ENCODE measurements around the gene ABCB8.

Gene ABCB8

DNA sequence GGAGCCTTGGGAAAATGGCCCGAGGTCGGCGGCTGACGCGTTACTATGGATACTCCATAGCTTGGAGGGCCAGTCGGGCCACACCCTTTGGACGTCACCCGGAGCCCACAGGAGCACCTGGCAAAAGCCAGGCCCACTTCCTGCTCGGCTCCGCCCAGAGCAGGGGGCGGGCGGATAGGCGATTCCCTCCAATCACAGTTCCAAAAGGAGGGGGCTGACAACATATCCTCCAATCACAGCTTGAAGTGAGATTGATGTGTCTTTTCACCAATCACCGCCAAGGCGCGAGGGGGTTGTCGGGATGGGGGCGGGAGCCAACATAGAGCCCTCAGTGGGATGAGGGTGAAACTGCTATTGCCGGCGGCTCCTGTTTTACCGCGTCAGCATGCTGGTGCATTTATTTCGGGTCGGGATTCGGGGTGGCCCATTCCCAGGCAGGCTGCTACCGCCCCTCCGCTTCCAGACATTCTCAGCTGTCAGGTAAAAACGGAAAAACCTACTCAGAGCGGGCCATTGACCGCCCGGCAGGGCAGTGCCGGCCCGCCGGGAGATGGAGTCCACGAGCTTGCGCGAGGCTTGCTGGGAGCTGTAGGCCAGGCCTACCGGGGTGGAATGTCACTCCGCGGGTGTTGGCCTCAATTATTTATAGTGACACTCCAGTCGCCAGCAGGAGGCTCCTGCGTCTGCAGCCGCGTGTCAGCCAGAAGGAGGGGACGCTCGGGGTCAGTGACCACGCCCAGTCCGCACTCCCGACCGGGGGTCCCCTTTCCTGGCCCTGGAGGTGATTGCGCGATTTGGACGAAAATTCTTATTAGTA lies at the start of gene ABCB8:
ABCB8 (plus strand) TSS at position 320 of the 817 bp plus-strand sequence; CDS start at position 386, 66 bp downstream.
- DNase-seq = peak; percentile 100
- in situ Hi-C loops (cut with HindIII; ENCODE audit: low pct_ligation_motif_present, low pct_unique_long_range_greater_than_20kb, low sequenced_read_pairs) = no loop called here

DNA sequence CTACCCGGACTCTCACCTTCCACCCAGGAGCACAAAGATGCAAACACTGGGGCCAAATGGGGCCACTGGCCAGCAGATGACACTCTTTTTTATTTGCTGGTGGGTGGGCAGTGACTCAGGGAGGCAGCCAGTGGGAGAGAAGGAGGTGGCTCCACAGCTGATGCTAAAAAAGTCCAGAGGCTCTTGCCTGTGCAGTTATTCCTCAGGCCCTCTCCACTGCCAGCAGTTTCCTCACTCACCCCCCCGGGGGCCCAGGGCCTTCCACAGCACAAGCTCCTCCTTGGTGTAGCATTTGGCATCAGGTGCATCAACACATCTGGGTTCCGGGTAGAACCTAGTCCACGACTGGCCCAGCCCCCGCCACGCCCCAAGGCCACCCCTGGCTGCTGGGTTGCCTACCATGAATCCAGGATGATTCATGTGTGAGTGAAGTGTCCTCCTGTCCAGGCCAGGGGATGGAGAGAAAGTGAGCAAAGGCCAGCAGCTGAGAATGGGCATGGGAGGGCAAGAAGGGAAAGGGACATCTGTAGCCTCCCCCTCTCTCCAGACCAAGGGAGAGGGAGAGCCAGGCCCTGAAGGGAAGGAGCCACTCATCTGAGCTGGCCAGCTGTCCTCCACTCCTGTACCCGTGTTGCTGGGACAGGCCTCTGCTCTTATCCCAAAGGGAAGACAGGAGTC lies 48.4 kb upstream of the ABCB8 start:
- in situ Hi-C loops (cut with HindIII; ENCODE audit: low pct_ligation_motif_present, low pct_unique_long_range_greater_than_20kb, low sequenced_read_pairs) = no loop called here
- no peak for DNase-seq

- in situ Hi-C loops (cut with HindIII; ENCODE audit: low pct_ligation_motif_present, low pct_unique_long_range_greater_than_20kb, low sequenced_read_pairs) = no loop called here
- DNase-seq = no peak
These were observed 47.6 kb upstream of the ABCB8 start for GRCh38 chr7:150980663-150981062.

- in situ Hi-C loops (cut with HindIII; ENCODE audit: low pct_ligation_motif_present, low pct_unique_long_range_greater_than_20kb, low sequenced_read_pairs) = no loop called here
- DNase-seq = no peak
These were observed 46.6 kb upstream of the ABCB8 start for GRCh38 chr7:150981644-150982043.

GRCh38 chr7:150982351-150982750 lies 45.9 kb upstream of the ABCB8 start:
- DNase-seq = no peak
- in situ Hi-C loops (cut with HindIII; ENCODE audit: low pct_ligation_motif_present, low pct_unique_long_range_greater_than_20kb, low sequenced_read_pairs) = no loop called here

GRCh38 chr7:150983893-150984368 lies 44.3 kb upstream of the ABCB8 start:
- DNase-seq = peak; percentile 73
- in situ Hi-C loops (cut with HindIII; ENCODE audit: low pct_ligation_motif_present, low pct_unique_long_range_greater_than_20kb, low sequenced_read_pairs) = no loop called here

- peak; percentile 74 for DNase-seq
- in situ Hi-C loops (cut with HindIII; ENCODE audit: low pct_ligation_motif_present, low pct_unique_long_range_greater_than_20kb, low sequenced_read_pairs) = no loop called here
These were observed 42.1 kb upstream of the ABCB8 start for GRCh38 chr7:150986099-150986512.

DNA sequence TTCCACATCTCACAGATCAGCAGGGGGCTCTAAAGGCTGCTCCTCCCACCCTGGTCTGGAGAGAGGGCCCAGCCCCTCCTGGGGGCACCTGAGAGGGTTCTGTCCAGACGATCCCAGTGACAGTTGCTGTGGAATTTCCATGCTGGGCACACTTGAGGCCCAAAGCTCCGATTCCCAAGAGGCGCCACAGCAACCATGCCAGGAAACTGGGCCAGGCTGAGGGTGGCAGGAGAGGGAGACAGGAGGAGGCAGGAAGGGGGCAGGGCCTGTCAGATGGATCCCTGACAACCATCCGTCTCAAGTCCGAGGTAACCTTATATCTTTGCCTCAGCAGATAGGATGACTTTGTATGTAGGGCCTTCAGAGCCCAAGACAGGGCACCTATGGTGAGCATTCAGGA lies 41.7 kb upstream of the ABCB8 start:
- DNase-seq = no peak
- in situ Hi-C loops (cut with HindIII; ENCODE audit: low pct_ligation_motif_present, low pct_unique_long_range_greater_than_20kb, low sequenced_read_pairs) = no loop called here

DNA sequence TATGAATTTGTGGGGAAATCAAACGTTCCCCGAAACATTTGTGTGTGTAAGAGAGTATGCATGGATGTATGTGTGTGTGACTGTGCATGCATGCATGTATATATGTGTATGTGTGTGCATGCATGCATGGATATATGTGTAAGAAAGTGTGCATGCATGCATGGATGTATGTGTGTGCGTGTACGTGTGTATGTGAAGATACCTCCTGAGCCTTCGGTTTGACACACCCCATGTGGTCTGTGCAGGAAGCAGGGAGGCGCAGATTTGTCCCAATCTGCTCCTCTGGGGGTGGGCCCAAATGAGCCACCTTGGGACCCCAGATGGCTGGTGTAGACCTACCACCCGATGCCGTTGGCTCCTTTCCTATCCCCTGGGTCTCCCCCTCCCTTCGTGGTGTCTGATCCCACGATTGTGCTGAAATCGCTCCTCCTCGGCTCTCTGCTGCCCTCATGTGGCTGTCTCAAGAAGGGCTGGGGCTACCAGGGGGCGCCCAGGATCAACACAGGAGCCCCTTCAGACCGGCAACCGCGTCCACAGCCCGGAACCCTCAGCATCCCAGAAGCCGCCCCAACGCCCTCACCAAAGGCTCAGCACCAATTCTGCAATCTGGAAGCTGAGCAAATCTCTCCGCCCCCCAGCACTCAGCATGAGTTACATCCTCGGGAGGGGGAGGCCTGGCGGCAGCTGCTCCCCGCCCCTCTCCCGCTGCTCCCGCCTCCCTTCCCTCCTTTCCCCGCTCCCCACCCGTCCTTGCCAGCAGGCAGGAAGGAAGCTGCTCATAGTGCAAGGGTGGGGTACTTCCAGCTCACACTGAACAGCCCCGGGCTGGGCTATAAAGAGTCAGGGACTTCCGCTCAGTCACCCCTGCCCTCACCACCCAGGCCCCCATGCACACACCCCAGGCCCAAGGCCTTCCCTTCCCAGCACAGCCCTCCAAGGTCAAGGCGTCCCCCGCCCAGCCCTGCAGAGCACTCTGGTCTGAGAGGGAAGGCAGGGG lies 39.7 kb upstream of the ABCB8 start:
- DNase-seq = peak; percentile 47
- in situ Hi-C loops (cut with HindIII; ENCODE audit: low pct_ligation_motif_present, low pct_unique_long_range_greater_than_20kb, low sequenced_read_pairs) = no loop called here

- in situ Hi-C loops (cut with HindIII; ENCODE audit: low pct_ligation_motif_present, low pct_unique_long_range_greater_than_20kb, low sequenced_read_pairs) = no loop called here
- DNase-seq = no peak
These were observed 38.8 kb upstream of the ABCB8 start for GRCh38 chr7:150989456-150989855.

- DNase-seq = no peak
- in situ Hi-C loops (cut with HindIII; ENCODE audit: low pct_ligation_motif_present, low pct_unique_long_range_greater_than_20kb, low sequenced_read_pairs) = no loop called here
These were observed 37.6 kb upstream of the ABCB8 start, which contains the start of gene NOS3 for GRCh38 chr7:150990416-150991186. TSS of gene NOS3 (plus strand) at chr7:150991017. CDS start at chr7:150993804, 2,787 bp downstream.

DNA sequence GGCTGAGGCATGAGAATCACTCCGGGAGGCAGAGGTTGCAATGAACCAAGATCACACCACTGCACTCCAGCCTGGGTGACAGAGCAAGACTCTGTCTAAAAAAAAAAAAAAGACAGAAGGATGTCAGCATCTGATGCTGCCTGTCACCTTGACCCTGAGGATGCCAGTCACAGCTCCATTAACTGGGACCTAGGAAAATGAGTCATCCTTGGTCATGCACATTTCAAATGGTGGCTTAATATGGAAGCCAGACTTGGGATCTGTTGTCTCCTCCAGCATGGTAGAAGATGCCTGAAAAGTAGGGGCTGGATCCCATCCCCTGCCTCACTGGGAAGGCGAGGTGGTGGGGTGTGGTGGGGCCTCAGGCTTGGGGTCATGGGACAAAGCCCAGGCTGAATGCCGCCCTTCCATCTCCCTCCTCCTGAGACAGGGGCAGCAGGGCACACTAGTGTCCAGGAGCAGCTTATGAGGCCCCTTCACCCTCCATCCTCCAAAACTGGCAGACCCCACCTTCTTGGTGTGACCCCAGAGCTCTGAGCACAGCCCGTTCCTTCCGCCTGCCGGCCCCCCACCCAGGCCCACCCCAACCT lies 36.1 kb upstream of the ABCB8 start:
- in situ Hi-C loops (cut with HindIII; ENCODE audit: low pct_ligation_motif_present, low pct_unique_long_range_greater_than_20kb, low sequenced_read_pairs) = no loop called here
- DNase-seq = no peak

DNA sequence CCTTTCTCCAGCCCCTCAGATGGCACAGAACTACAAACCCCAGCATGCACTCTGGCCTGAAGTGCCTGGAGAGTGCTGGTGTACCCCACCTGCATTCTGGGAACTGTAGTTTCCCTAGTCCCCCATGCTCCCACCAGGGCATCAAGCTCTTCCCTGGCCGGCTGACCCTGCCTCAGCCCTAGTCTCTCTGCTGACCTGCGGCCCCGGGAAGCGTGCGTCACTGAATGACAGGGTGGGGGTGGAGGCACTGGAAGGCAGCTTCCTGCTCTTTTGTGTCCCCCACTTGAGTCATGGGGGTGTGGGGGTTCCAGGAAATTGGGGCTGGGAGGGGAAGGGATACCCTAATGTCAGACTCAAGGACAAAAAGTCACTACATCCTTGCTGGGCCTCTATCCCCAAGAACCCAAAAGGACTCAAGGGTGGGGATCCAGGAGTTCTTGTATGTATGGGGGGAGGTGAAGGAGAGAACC lies 35.4 kb upstream of the ABCB8 start:
- peak; percentile 31 for DNase-seq
- in situ Hi-C loops (cut with HindIII; ENCODE audit: low pct_ligation_motif_present, low pct_unique_long_range_greater_than_20kb, low sequenced_read_pairs) = no loop called here

DNA sequence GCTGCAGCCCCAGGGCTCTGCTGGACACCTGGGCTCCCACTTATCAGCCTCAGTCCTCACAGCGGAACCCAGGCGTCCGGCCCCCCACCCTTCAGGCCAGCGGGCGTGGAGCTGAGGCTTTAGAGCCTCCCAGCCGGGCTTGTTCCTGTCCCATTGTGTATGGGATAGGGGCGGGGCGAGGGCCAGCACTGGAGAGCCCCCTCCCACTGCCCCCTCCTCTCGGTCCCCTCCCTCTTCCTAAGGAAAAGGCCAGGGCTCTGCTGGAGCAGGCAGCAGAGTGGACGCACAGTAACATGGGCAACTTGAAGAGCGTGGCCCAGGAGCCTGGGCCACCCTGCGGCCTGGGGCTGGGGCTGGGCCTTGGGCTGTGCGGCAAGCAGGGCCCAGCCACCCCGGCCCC lies 34.7 kb upstream of the ABCB8 start:
- no peak for DNase-seq
- in situ Hi-C loops (cut with HindIII; ENCODE audit: low pct_ligation_motif_present, low pct_unique_long_range_greater_than_20kb, low sequenced_read_pairs) = no loop called here

GRCh38 chr7:150994141-150994837 lies 34.0 kb upstream of the ABCB8 start:
- in situ Hi-C loops (cut with HindIII; ENCODE audit: low pct_ligation_motif_present, low pct_unique_long_range_greater_than_20kb, low sequenced_read_pairs) = no loop called here
- no peak for DNase-seq

DNA sequence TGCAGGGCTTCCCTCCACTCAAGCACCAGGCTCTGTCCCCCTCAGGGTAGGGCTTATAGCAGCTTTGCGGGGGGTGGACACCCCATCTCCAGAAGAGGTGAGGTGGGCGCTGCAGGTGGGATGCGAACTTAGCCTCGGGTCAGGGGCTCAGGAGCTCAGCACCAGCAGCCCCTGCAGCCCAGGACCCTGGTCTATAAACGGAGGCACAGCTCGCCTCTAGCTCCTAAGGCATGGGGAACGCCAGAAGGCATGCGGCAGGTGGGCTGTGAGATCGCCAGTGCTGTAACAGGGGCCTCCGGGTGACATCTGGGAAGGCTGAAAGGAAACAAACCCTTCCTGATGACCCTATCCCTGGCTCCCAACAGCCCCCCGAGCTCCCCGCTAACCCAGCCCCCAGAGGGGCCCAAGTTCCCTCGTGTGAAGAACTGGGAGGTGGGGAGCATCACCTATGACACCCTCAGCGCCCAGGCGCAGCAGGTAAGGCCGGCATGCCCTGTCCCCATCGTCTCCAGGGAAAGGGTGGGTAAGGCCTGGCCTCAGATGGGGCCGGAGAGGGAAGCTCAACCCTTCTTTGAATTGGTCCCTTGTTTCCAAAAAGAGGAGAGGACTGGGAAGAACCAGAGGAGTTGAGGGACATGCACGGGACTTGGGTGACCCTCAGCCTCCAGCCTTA lies 33.3 kb upstream of the ABCB8 start:
- DNase-seq = no peak
- in situ Hi-C loops (cut with HindIII; ENCODE audit: low pct_ligation_motif_present, low pct_unique_long_range_greater_than_20kb, low sequenced_read_pairs) = no loop called here

All from ACHN (cell line).